Activated naive CD4-positive, alpha-beta T cell treated with anti-CD3 and anti-CD28 coated beads, Interleukin-2, amount 50 U/mL, for 72 hours (primary cell): ENCODE results near the gene ACSL6. TPM values are rescaled to one million over a fixed set of nuclear protein-coding genes. Genes with fewer than 3 reads are reported as not detected.

ENCODE experiments used
- ATAC-seq, 2 donors: fragments of 150-1000 bp; cut with Tn5 transposase; 2 replicates each; pipeline ENCODE4 v1.10.0; 2021; ENCODE audit warnings: mild to moderate bottlenecking in 2 of 2, moderate library complexity in 2 of 2
- DNase-seq, 2 donors: peaks; one replicate each; pipeline ENCODE4 v3.0.0; 2021 to 2022; ENCODE audit warnings: low spot score in 2 of 2
- H3K27ac Mint-ChIP-seq, 2 donors: one replicate each; pipeline ENCODE4 v1.8.0; 2022; ENCODE audit warnings: mild to moderate bottlenecking in 2 of 2, mixed read lengths in 2 of 2
- H3K36me3 Mint-ChIP-seq, 2 donors: one replicate each; pipeline ENCODE4 v1.8.0; 2022; ENCODE audit warnings: mixed read lengths in 2 of 2
- H3K9me3 Mint-ChIP-seq, 2 donors: one replicate each; pipeline ENCODE4 v1.8.0; 2022; ENCODE audit warnings: mixed read lengths in 2 of 2
- total RNA-seq, 2 donors: library from RNA; stranded (reverse); gene quantifications; one replicate each; pipeline ENCODE4 v1.2.3, GENCODE V29; 2022

Gene ACSL6
- total RNA-seq, 2 donors from 2014 or later = 1.8 to 3.5 TPM

DNA sequence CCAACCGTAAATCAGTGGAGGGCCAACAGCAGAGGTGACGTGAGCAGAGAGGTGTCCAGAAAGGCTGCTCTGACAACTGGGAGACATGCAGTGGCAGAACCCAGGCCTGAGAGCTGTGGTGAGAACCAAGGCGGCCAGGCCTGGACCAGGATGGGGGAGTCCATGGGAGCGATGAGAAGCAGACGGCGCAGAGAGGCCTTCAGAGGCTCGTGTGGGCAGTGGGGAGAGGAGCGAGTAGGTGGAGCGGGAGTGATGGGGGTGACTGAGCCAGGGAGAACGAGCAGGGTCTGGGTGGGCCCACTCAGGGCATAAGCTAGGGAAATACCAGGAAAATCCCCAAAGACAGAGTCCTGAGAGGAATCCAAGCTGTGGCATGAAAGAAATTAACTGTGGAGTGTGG lies 41.1 kb upstream of the ACSL6 start:
- H3K27ac Mint-ChIP-seq = no peak overlapping the region
- DNase-seq (peak in 1 of 2 donors; percentile 38), ATAC-seq (no peak)
- H3K9me3 Mint-ChIP-seq = no peaks in the 10 kb centered on the region
- no peaks in the 10 kb centered on the region for H3K36me3 Mint-ChIP-seq

DNA sequence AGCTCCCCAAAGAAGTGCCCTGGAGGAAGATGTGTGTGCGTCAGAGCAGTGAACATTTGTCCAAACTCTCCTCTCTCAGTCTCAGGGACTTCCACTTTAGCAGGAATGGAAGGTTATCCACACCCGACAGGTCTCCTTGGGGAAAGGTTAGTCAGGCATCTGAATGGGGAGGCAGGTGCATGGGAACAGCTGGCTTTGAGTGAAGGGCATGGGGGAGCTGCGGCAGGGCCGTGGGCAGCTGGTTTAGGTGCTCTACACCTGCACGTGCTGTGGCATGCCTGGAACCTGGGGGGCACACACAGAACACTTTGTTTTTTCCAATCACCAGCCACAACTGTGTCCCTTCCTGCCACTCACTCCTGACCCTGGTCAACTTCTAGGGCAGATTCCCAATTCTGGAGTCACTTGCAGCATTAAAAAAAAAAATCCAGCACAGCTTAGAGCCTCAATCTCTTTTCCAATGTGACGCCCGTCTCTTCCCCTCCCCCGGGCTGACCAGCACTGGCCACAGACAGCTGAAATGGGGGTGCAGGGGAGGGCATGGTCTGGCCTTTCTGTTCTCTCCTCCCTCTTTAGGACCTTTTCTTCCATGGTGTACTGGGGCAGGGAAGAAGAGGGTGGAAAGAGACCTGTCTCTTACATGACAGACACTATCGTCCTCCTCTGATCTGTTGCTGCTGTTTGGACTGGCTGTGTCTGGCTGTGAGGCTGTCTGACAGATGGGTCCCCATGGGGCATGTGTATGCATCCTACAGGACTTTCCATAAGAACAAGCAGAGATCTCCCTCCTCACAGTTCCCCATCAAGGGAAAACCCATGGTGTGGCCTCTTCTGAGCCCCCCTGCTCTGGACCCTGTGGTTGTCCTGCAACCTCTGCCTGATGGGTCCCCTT lies 39.4 kb upstream of the ACSL6 start:
- Mint-ChIP-seq H3K9me3 (no peaks in the 10 kb centered on the region), H3K27ac (no peak overlapping the region), H3K36me3 (no peaks in the 10 kb centered on the region)
- DNase-seq = no peak
- no peak for ATAC-seq

DNA sequence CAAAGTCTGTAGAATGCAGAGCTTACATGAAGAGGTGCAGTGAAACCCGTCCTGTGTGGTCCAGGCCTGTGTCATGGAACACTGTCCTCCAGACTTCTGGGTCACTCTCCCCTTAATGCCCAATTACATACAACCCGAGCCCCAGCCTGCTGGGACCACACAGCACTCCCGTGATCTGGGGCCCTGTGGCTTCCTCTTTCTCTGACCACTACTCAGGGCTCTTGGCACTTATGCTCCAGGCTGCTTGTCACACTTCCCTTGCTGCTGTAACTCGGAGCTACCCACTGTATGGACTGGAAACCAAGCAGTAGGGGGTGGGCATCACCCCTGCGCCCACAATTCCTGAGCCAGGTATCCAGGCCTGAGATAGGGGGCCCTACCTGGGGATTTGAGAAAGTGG lies 38.7 kb upstream of the ACSL6 start:
- no peaks in the 10 kb centered on the region for H3K9me3 Mint-ChIP-seq
- ATAC-seq (no peak), DNase-seq (no peak)
- H3K36me3 Mint-ChIP-seq = no peaks in the 10 kb centered on the region
- H3K27ac Mint-ChIP-seq = no peak overlapping the region

DNA sequence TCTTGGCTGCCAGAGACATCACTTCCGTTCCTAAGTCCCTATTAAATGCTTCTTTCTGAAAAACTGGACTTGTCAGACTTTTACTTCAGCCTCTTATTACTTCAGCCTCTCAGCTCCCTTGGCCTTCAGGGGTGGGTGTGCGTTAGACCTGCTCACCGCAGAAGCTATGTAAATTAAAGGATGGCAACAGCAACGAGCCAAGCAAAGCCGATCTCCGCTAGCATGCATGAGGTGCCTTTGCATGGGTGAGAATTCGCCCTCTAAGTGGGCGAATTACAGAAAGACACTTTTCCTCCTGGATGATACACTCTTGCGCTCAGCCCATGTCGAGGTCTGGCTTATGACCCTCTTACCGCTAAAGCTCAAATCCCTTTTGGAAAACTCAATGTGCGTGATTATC lies 38.1 kb upstream of the ACSL6 start:
- DNase-seq (no peak), ATAC-seq (no peak)
- no peak overlapping the region for H3K27ac Mint-ChIP-seq
- peaks cover 0 to 2% of the 10 kb centered on the region in 2 donors for H3K9me3 Mint-ChIP-seq
- no peaks in the 10 kb centered on the region for H3K36me3 Mint-ChIP-seq

DNA sequence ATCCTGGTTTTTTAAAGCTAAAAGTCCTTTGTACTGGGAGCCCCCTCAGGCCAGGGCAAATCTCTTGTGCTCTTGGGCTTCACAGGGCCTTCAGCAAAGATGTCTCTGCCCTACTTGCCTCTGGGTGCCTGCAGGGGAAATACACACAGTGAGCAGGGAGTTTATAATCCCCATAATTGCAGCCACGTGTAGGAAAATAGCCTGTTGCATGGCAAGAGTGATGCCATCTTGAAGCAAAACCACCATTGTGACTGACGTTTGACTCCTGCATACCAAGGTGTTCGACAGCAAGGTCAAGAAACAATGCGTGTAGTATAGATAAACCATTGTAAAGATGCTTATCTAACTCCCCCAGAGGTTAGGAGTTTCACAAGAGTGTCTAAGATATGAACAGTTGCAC lies 37.6 kb upstream of the ACSL6 start:
- DNase-seq (no peak), ATAC-seq (no peak)
- Mint-ChIP-seq H3K9me3 (peaks cover 0 to 5% of the 10 kb centered on the region in 2 donors), H3K36me3 (no peaks in the 10 kb centered on the region), H3K27ac (no peak overlapping the region)

DNA sequence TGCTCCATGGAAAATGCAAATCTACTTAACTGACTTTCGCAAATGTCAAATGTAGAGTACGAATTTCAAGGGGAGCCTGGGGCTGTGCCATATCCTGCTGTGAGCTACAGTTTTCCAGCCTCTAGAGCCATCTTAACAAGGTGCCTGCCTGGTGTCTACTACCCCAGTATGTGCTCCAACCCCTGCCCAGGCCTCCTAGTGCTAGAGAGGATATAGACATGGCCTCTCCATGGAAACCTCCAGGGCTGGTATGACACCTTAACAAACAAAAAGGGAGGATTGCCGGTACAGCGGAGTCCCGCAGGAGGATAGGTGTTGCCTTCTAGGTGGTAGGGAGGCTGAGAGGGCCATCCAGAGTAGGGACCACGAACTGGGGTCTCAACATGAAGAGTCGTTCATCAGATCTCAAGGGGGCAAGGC lies 35.4 kb upstream of the ACSL6 start:
- no peak overlapping the region for H3K27ac Mint-ChIP-seq
- ATAC-seq = no peak
- DNase-seq = no peak
- H3K9me3 Mint-ChIP-seq = peaks cover 5% of the 10 kb centered on the region in 2 donors
- peaks cover 0 to 9% of the 10 kb centered on the region in 2 donors for H3K36me3 Mint-ChIP-seq

DNA sequence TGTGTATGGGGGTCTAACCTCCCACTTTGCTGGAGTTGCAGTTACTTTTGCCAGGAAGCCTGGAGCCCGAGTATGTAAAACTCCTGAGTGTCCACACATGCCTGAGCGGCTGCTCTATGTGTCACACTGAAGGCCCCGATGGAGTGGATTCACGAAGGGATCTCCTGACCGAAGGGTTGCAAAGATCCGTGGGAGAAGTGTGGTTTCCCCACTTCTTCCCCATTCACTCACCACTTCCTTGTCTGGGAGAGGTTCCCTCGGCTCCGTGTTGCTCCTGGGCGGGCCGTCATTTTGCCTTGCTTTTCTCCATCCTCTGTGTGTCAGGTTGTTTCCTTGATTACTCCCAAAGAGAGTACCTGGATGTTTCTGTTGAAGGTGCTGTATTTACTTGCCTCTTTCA lies 32.7 kb upstream of the ACSL6 start:
- peaks cover 0 to 9% of the 10 kb centered on the region in 2 donors for H3K36me3 Mint-ChIP-seq
- peaks cover 6 to 11% of the 10 kb centered on the region in 2 donors for H3K9me3 Mint-ChIP-seq
- DNase-seq (peak in 1 of 2 donors; percentile 34), ATAC-seq (no peak)
- H3K27ac Mint-ChIP-seq = no peak overlapping the region

DNA sequence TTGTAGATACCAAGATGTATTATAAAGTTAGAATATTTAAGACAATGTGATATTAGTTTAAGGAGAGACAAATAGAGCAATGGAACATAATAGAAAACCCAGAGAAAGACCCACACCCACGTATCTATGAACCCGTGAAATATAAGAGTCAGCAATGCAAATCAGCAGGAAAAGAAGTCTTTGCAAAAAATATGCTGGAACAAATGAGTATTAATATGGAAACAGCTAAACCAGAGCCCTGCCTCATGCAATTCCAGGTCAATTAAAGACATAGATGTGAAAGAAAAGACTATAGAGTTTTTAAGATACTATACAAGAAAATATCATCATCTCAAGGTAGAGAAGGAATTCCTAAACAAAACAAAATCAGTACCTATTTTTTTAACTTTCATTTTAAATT lies 25.9 kb upstream of the ACSL6 start:
- no peak overlapping the region for H3K27ac Mint-ChIP-seq
- DNase-seq (no peak), ATAC-seq (no peak)
- H3K36me3 Mint-ChIP-seq = peaks cover 7 to 15% of the 10 kb centered on the region in 2 donors
- H3K9me3 Mint-ChIP-seq = peaks cover 13 to 20% of the 10 kb centered on the region in 2 donors

DNA sequence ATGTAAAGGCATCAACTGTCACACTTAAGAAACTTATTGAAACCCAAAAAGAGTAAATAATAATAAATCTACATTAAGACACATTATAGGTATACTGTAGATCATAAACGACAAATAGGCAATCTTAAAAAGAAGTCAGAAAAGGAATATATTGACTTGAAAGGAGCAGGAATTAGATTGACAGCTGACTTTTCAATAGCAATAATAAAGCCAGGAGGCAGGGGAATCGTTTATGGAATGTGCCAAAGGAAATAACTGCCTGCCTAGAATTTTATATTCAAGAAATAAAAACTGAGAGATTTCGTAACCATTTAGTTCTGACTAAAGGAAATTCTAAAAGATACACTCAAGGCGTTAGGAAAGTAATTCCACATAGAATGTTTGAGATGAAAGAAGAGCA lies 21.7 kb upstream of the ACSL6 start:
- Mint-ChIP-seq H3K9me3 (peaks cover 8 to 24% of the 10 kb centered on the region in 2 donors), H3K36me3 (peaks cover 7 to 12% of the 10 kb centered on the region in 2 donors), H3K27ac (no peak overlapping the region)
- ATAC-seq = no peak
- no peak for DNase-seq

DNA sequence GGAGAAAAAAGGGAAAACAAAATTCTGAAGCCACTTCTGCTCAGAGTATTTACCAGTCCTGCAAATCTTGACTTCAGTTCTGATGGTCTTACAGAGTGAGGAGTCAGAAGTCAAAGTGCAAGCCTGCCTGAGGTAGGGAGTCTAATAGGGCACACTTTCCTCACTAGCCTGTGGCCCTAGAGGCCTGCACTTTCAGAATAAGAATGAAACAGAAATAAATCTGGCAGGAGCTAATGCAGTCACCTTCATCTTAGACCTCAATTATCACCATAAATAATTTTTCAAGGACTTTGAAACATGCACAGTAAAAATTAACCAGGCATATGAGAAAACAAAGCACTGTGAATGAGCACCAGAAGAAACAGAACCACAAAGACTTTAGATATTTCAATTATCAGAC lies 20.7 kb upstream of the ACSL6 start:
- DNase-seq (no peak), ATAC-seq (no peak)
- peaks cover 7 to 12% of the 10 kb centered on the region in 2 donors for H3K36me3 Mint-ChIP-seq
- H3K9me3 Mint-ChIP-seq = peaks cover 8 to 20% of the 10 kb centered on the region in 2 donors
- H3K27ac Mint-ChIP-seq = no peak overlapping the region

DNA sequence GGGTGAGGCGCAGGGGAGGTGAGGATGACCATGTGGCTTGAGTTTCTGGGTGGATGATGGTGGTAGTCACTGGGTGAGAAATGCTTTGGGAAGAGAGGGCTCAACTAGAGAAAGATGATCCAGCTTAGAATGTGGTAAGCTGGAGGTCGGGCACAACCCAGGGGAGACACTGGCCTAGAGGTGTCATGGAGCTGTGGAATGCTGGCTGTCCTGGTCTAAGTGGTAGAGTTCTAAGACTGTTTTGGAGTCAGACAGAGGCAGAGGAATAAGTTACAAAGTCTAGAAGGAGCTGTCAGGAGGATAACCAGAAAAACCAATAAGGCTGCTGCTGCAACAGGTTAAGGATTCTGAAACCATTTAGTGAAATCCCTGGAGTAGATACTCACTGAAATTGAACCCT lies 19.2 kb upstream of the ACSL6 start:
- Mint-ChIP-seq H3K9me3 (peaks cover 8 to 20% of the 10 kb centered on the region in 2 donors), H3K36me3 (peaks cover 7 to 12% of the 10 kb centered on the region in 2 donors), H3K27ac (no peak overlapping the region)
- DNase-seq = no peak
- no peak for ATAC-seq

DNA sequence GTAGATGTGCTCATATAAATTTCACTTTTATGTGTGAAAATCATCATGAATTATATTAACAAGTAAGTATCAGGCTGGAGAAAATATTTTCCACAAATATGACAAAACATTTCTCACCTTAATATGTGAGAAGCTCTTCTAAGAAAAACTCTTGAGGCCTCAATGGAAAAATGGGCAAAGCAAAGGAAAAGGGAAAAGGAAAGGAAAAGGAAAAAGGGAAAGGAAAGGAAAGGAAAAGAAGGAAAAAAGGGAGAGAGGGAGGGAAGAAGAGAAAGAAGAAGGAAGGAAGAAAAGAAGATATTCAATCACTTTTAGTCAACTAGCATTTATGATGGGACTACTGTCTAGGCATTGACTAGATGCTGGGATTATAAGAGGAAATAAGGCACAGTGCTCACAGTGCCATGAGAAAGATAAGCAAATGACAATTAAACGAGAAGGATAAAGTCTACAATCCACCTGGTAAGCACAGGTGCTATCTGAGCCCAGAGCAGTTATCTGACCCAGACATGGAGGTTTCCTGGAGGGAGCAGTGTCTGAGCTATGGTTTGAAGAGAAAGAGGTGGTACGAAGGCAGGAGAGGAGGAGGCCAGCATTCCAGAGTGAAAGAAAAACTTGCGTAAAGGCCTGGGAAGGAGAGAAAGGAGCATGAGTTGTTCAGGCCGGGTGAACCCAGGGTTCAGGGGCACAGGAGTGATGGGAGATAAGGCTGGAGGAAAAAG lies 18.3 kb upstream of the ACSL6 start:
- Mint-ChIP-seq H3K9me3 (peaks cover 8 to 20% of the 10 kb centered on the region in 2 donors), H3K36me3 (peaks cover 7 to 12% of the 10 kb centered on the region in 2 donors), H3K27ac (no peak overlapping the region)
- no peak for ATAC-seq
- no peak for DNase-seq

DNA sequence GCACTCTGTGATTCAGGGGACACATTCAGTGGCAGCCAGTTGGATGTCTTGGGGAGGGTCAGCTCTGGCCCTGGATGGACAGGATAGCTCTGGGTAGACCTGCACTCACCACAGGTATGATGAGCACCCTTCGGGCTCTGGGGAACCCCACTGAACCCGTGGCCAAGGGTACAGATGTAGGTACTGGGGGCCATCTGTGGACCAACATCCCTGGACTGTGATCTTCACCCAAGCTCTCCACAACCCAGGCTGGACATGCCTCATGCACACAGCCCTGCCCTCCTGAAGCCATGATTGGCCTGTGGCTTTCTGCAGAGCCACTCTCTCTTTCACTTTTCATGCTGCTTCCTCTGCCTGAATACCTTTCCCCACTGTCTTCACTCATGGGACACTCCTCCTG lies 15.6 kb upstream of the ACSL6 start:
- peak overlapping the region in 1 of 2 donors; percentile 60 for H3K27ac Mint-ChIP-seq
- H3K9me3 Mint-ChIP-seq = peaks cover 0 to 10% of the 10 kb centered on the region in 2 donors
- H3K36me3 Mint-ChIP-seq = no peaks in the 10 kb centered on the region
- ATAC-seq (peak; percentile 23 to 29), DNase-seq (peak in 1 of 2 donors; percentile 55)

DNA sequence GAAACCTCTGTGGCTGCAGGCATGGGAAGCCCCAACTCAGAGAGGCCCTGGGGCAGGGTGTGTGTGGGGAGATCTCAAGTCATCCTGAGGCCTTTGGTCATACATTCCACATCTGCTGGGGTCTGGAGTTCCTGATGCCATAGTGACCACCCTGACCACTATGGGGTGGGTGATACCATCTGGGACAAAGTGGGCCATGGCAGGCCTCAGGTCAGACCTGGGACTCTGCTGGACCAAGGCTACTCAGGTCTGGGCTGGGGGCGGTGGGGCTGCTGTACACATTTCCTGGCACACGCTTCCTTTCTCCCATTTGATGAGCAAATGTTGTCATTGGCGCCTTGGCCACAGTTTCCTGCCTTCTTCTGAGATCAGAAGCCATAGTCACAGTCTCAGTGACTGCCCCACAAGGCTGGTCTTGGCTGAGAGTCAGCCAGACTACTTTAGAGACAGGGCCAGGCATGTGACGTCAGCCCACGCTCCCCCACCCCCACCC lies 15.1 kb upstream of the ACSL6 start:
- H3K9me3 Mint-ChIP-seq = peaks cover 0 to 10% of the 10 kb centered on the region in 2 donors
- no peaks in the 10 kb centered on the region for H3K36me3 Mint-ChIP-seq
- no peak overlapping the region for H3K27ac Mint-ChIP-seq
- DNase-seq (peak; percentile 43 to 76), ATAC-seq (peak; percentile 75 to 80)

DNA sequence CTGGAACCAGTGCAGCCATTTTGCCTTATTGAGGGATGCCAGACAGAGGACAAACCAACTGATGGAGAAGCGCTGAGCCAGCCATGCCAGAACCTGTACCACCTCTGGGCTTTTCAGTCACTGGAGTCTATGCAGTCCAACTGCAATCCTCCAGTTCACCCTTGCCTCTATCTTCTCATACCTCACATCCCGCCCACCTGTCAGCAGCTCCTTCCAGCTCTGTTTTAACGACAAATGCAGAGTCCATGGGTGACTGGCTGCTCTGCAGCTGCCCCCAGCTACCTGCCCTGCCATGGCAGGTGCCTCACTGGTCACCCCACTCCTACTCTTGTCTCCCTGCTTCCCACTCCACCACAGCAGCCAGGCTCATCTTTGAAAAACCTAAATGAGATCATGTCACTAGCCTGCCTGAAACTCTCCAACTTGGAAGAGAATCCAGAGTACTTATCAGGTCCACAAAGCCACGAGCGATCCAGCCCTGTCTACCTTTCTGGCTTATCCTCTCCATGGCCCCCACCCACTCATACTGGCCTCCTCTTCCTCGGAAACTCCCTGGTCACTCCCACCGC lies 14.0 kb upstream of the ACSL6 start:
- ATAC-seq = no peak
- DNase-seq = peak in 1 of 2 donors; percentile 49
- no peaks in the 10 kb centered on the region for H3K36me3 Mint-ChIP-seq
- no peak overlapping the region for H3K27ac Mint-ChIP-seq
- H3K9me3 Mint-ChIP-seq = peaks cover 0 to 9% of the 10 kb centered on the region in 2 donors

DNA sequence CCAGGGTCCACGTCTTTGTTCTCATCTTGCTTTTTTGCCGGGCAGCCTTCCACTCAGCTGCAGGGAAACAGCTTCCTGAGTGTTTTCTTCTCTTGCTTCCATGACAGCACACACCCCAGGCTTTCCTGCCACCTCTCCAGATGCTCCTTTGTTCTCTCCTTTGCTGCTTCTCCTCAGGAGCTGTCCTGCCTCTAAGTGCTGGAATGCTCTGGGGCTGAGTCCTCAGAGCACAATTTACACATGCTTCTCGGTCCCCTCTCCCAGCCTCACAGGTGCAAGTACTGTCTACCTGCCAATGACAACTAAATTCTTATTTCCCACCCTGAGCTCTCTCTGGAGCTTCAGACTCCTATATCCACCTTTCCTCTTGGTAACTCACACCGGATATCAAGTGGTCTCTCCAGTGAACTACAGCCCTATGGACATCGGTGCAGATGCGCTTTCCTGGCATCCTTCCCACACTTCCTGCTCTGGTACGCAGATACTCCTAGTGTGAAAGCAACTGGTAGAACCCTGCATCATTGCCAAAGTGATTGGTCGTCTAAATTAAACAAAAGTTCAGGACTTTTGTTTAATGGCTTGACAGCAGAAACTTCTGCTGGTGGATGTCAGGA lies 13.4 kb upstream of the ACSL6 start:
- Mint-ChIP-seq H3K27ac (no peak overlapping the region), H3K36me3 (no peaks in the 10 kb centered on the region), H3K9me3 (peaks cover 0 to 4% of the 10 kb centered on the region in 2 donors)
- DNase-seq (peak in 1 of 2 donors; percentile 34), ATAC-seq (no peak)

DNA sequence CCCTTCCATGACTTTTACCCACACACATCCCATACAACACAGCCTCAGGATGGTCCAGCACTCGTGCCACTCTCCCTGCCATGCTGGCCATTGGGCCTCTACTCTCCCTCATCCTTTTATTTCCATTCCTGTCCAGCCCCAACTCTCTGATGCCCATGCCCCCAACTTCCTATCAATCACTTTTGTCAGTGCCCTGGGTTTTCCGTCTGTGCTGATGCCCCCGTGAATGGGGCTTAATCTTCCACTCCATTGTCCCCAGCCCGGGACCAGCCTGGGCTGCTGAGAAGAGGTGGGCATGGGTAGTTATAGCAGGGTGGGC lies 12.6 kb upstream of the ACSL6 start:
- Mint-ChIP-seq H3K9me3 (no peaks in the 10 kb centered on the region), H3K27ac (no peak overlapping the region), H3K36me3 (no peaks in the 10 kb centered on the region)
- DNase-seq (peak in 1 of 2 donors; percentile 40), ATAC-seq (no peak)
